BJ (cell line): ENCODE measurements around the gene EDN3. TPM values are rescaled to one million over a fixed set of nuclear protein-coding genes. Genes with fewer than 3 reads are reported as not detected.

ENCODE experiments used
- CTCF ChIA-PET: fragments of 350-600 bp; formaldehyde crosslinking; extraction: SDS; loops from one replicate; lab custom pipeline; 2021; ENCODE audit warnings: antibody characterized with exemption, inconsistent platforms; lab: Yijun Ruan, JAX
- POLR2A ChIA-PET: fragments of 300-600 bp; sonication (Branson Sonifier 250); formaldehyde crosslinking; extraction: SDS; loops from one replicate; lab custom pipeline; 2021; ENCODE audit warnings: antibody characterized with exemption; lab: Charles Lee
- DNase-seq: peaks from one replicate; pipeline ENCODE4 v3.0.0-alpha.2; 2011; ENCODE audit warnings: low read depth
- H3K27me3 ChIP-seq: 2 replicates; pipeline ENCODE4 v1.6.0; 2011; ENCODE audit warnings: low read length; ENCODE audit not compliant: control insufficient read depth, insufficient read depth
- H3K36me3 ChIP-seq: 2 replicates; pipeline ENCODE4 v1.5.1; 2011; ENCODE audit warnings: low read length; ENCODE audit not compliant: control insufficient read depth, insufficient read depth
- H3K4me3 ChIP-seq: 2 replicates; pipeline ENCODE4 v1.5.1; 2011; ENCODE audit warnings: low read depth, mild to moderate bottlenecking, control low read depth, low read length
- CTCF ChIP-seq: IDR thresholded peaks from 2 replicates; pipeline ENCODE4 v1.5.1; 2011; ENCODE audit warnings: low read depth, mild to moderate bottlenecking, control low read depth, inconsistent platforms, low read length, moderate library complexity; ENCODE audit not compliant: insufficient read depth
- polyA plus RNA-seq: library from polyadenylated mRNA; depleted of rRNA; stranded (reverse); fragments of >200 nt; gene quantifications from 2 replicates; pipeline ENCODE4 v1.2.3, GENCODE V29; 2011; rRNA removed

EDN3 gene
- polyA plus RNA-seq, 1 experiment, result not detected

GRCh38 chr20:59371431-59371830, 71.0 kb downstream of the EDN3 start:
- no peak for DNase-seq
- ChIA-PET CTCF (no interaction called here), POLR2A (no interaction called here)
- no peaks in the 10 kb centered on the region for H3K36me3 ChIP-seq
- no peaks in the 10 kb centered on the region for H3K27me3 ChIP-seq
- no peak overlapping the region for H3K4me3 ChIP-seq
- no peak for TF ChIP-seq CTCF

- ChIA-PET CTCF (no interaction called here), POLR2A (no interaction called here)
- DNase-seq, result no peak
- Histone ChIP-seq H3K36me3 (no peaks in the 10 kb centered on the region), H3K4me3 (no peak overlapping the region), H3K27me3 (no peaks in the 10 kb centered on the region)
- no peak for TF ChIP-seq CTCF
Observed at GRCh38 chr20:59374261-59374660, 73.8 kb downstream of the EDN3 start.

- no peak for TF ChIP-seq CTCF
- ChIA-PET POLR2A (no interaction called here), CTCF (no interaction called here)
Observed at GRCh38 chr20:59375541-59375940, 75.1 kb downstream of the EDN3 start.

More at GRCh38 chr20:59375541-59375940, 75.1 kb downstream of the EDN3 start:
- Histone ChIP-seq H3K27me3 (no peaks in the 10 kb centered on the region), H3K36me3 (no peaks in the 10 kb centered on the region), H3K4me3 (no peak overlapping the region)
- DNase-seq, result no peak

Other genes starting within 250 kb of the EDN3 start
- gene ZNF831, start 136.8 kb upstream of the EDN3 start, polyA plus RNA-seq, result not detected in 2 replicates